ENCODE data around the gene PSTPIP1. TPM values are rescaled to one million over a fixed set of nuclear protein-coding genes. Genes with fewer than 3 reads are reported as not detected.
A peak's percentile ranks its signal among the peaks of the same experiment; 100 is the strongest.

The PSTPIP1 gene
- total and polyA plus RNA-seq, 9 donors: 1.3 to 2.9 (median 2.3) TPM

GRCh38 chr15:77025941-77026411, 31.1 kb downstream of the PSTPIP1 start:
- DNase-seq: no peak
- H3K36me3 ChIP-seq (ENCODE audit: control insufficient read depth, insufficient read depth, low read length): no peaks in the 10 kb centered on the region
- WGBS (ENCODE audit: insufficient coverage): 69% methylated on average over 2 of the region's 4 CpGs
- H3K4me1 ChIP-seq (ENCODE audit: control insufficient read depth, insufficient read depth, low read length): peaks cover 43% of the 10 kb centered on the region
- H3K27me3 ChIP-seq (ENCODE audit: control insufficient read depth, insufficient read depth, low read length): peaks cover 5% of the 10 kb centered on the region
- H3K4me3 ChIP-seq (ENCODE audit: low read length): no peak overlapping the region
- H3K9me3 ChIP-seq (replicated peaks; ENCODE audit: control insufficient read depth, low read depth, low read length): no peaks in the 10 kb centered on the region
- no peak overlapping the region for H3K27ac ChIP-seq (ENCODE audit: low read length)

- 65% methylated on average over 8 of the region's 12 CpGs for WGBS (ENCODE audit: insufficient coverage)
- Histone ChIP-seq H3K9me3 (replicated peaks; ENCODE audit: control insufficient read depth, low read depth, low read length) (no peaks in the 10 kb centered on the region), H3K27ac (ENCODE audit: low read length) (no peak overlapping the region), H3K4me1 (ENCODE audit: control insufficient read depth, insufficient read depth, low read length) (peaks cover 48% of the 10 kb centered on the region), H3K4me3 (ENCODE audit: low read length) (no peak overlapping the region), H3K27me3 (ENCODE audit: control insufficient read depth, insufficient read depth, low read length) (peaks cover 5% of the 10 kb centered on the region), H3K36me3 (ENCODE audit: control insufficient read depth, insufficient read depth, low read length) (no peaks in the 10 kb centered on the region)
- DNase-seq: no peak
Observed at GRCh38 chr15:77026501-77027110, 31.7 kb downstream of the PSTPIP1 start.

GRCh38 chr15:77027111-77027696, 32.3 kb downstream of the PSTPIP1 start:
- H3K27me3 ChIP-seq (ENCODE audit: control insufficient read depth, insufficient read depth, low read length): peaks cover 5% of the 10 kb centered on the region
- no peak for DNase-seq
- no peaks in the 10 kb centered on the region for H3K36me3 ChIP-seq (ENCODE audit: control insufficient read depth, insufficient read depth, low read length)
- 57% methylated on average over 10 of the region's 12 CpGs for WGBS (ENCODE audit: insufficient coverage)
- H3K4me3 ChIP-seq (ENCODE audit: low read length): no peak overlapping the region
- H3K4me1 ChIP-seq (ENCODE audit: control insufficient read depth, insufficient read depth, low read length): peaks cover 51% of the 10 kb centered on the region
- H3K9me3 ChIP-seq (replicated peaks; ENCODE audit: control insufficient read depth, low read depth, low read length): no peaks in the 10 kb centered on the region
- no peak overlapping the region for H3K27ac ChIP-seq (ENCODE audit: low read length)

GRCh38 chr15:77027697-77028450, 32.9 kb downstream of the PSTPIP1 start:
- Histone ChIP-seq H3K9me3 (replicated peaks; ENCODE audit: control insufficient read depth, low read depth, low read length) (no peaks in the 10 kb centered on the region), H3K36me3 (ENCODE audit: control insufficient read depth, insufficient read depth, low read length) (no peaks in the 10 kb centered on the region), H3K27ac (ENCODE audit: low read length) (no peak overlapping the region), H3K4me1 (ENCODE audit: control insufficient read depth, insufficient read depth, low read length) (peaks cover 51% of the 10 kb centered on the region), H3K4me3 (ENCODE audit: low read length) (peak overlapping the region; percentile 19), H3K27me3 (ENCODE audit: control insufficient read depth, insufficient read depth, low read length) (peaks cover 5% of the 10 kb centered on the region)
- WGBS (ENCODE audit: insufficient coverage): 24% methylated on average over 41 of the region's 45 CpGs
- DNase-seq: no peak

GRCh38 chr15:77028451-77029165, 33.7 kb downstream of the PSTPIP1 start:
- H3K27ac ChIP-seq (ENCODE audit: low read length): no peak overlapping the region
- H3K4me3 ChIP-seq (ENCODE audit: low read length): peak overlapping the region; percentile 19
- H3K9me3 ChIP-seq (replicated peaks; ENCODE audit: control insufficient read depth, low read depth, low read length): no peaks in the 10 kb centered on the region
- DNase-seq: no peak
- H3K36me3 ChIP-seq (ENCODE audit: control insufficient read depth, insufficient read depth, low read length): no peaks in the 10 kb centered on the region
- peaks cover 5% of the 10 kb centered on the region for H3K27me3 ChIP-seq (ENCODE audit: control insufficient read depth, insufficient read depth, low read length)
- H3K4me1 ChIP-seq (ENCODE audit: control insufficient read depth, insufficient read depth, low read length): peaks cover 57% of the 10 kb centered on the region
- WGBS (ENCODE audit: insufficient coverage): 33% methylated on average over 17 of the region's 22 CpGs

- Histone ChIP-seq H3K27ac (ENCODE audit: low read length) (no peak overlapping the region), H3K9me3 (replicated peaks; ENCODE audit: control insufficient read depth, low read depth, low read length) (no peaks in the 10 kb centered on the region), H3K4me3 (ENCODE audit: low read length) (no peak overlapping the region), H3K27me3 (ENCODE audit: control insufficient read depth, insufficient read depth, low read length) (peaks cover 5% of the 10 kb centered on the region), H3K36me3 (ENCODE audit: control insufficient read depth, insufficient read depth, low read length) (no peaks in the 10 kb centered on the region), H3K4me1 (ENCODE audit: control insufficient read depth, insufficient read depth, low read length) (peaks cover 57% of the 10 kb centered on the region)
- no peak for DNase-seq
- WGBS (ENCODE audit: insufficient coverage): 89% methylated on average over 21 of the region's 21 CpGs
Observed at GRCh38 chr15:77029166-77030047, 34.5 kb downstream of the PSTPIP1 start.

- no peak overlapping the region for H3K27ac ChIP-seq (ENCODE audit: low read length)
- WGBS (ENCODE audit: insufficient coverage): 49% methylated on average over 10 of the region's 22 CpGs
- peaks cover 5% of the 10 kb centered on the region for H3K27me3 ChIP-seq (ENCODE audit: control insufficient read depth, insufficient read depth, low read length)
- H3K9me3 ChIP-seq (replicated peaks; ENCODE audit: control insufficient read depth, low read depth, low read length): no peaks in the 10 kb centered on the region
- no peaks in the 10 kb centered on the region for H3K36me3 ChIP-seq (ENCODE audit: control insufficient read depth, insufficient read depth, low read length)
- peaks cover 65% of the 10 kb centered on the region for H3K4me1 ChIP-seq (ENCODE audit: control insufficient read depth, insufficient read depth, low read length)
- H3K4me3 ChIP-seq (ENCODE audit: low read length): no peak overlapping the region
- no peak for DNase-seq
Observed at GRCh38 chr15:77030048-77030927, 35.4 kb downstream of the PSTPIP1 start.

GRCh38 chr15:77030928-77031375, 36.0 kb downstream of the PSTPIP1 start:
- Histone ChIP-seq H3K36me3 (ENCODE audit: control insufficient read depth, insufficient read depth, low read length) (peaks cover 3% of the 10 kb centered on the region), H3K9me3 (replicated peaks; ENCODE audit: control insufficient read depth, low read depth, low read length) (no peaks in the 10 kb centered on the region), H3K4me3 (ENCODE audit: low read length) (no peak overlapping the region), H3K27ac (ENCODE audit: low read length) (no peak overlapping the region), H3K4me1 (ENCODE audit: control insufficient read depth, insufficient read depth, low read length) (peaks cover 72% of the 10 kb centered on the region), H3K27me3 (ENCODE audit: control insufficient read depth, insufficient read depth, low read length) (peaks cover 5% of the 10 kb centered on the region)
- 55% methylated on average over 3 of the region's 10 CpGs for WGBS (ENCODE audit: insufficient coverage)
- no peak for DNase-seq

Measured in muscle of leg (tissue), 11 donors.